H9 (cell line): Measurements from ENCODE around the gene PRUNE2. TPM values are rescaled to one million over a fixed set of nuclear protein-coding genes. Genes with fewer than 3 reads are reported as not detected.

Source experiments
- DNase-seq: peaks from one replicate; pipeline ENCODE4 v3.0.0-alpha.2; 2017
- H2AFZ ChIP-seq: one replicate; pipeline ENCODE4 v1.6.1; 2013; ENCODE audit warnings: mild to moderate bottlenecking, low read length, control low read depth, moderate library complexity
- H2AK5ac ChIP-seq: 2 replicates; pipeline ENCODE4 v1.6.1; 2013; ENCODE audit warnings: low read length, control low read depth, mixed read lengths; ENCODE audit not compliant: insufficient read length
- H2BK120ac ChIP-seq: one replicate; pipeline ENCODE4 v1.6.1; 2013; ENCODE audit warnings: low read depth, mild to moderate bottlenecking, low read length, control low read depth, inconsistent platforms; ENCODE audit not compliant: poor library complexity, severe bottlenecking
- H2BK12ac ChIP-seq: 2 replicates; pipeline ENCODE4 v1.6.1; 2013; ENCODE audit warnings: low read length, control low read depth, mixed read lengths, low read depth; ENCODE audit not compliant: insufficient read length
- H2BK15ac ChIP-seq: 2 replicates; pipeline ENCODE4 v1.6.1; 2013; ENCODE audit warnings: low read depth, low read length, control low read depth
- H2BK20ac ChIP-seq: one replicate; pipeline ENCODE4 v1.6.1; 2013; ENCODE audit warnings: low read depth, mild to moderate bottlenecking, low read length, control low read depth, inconsistent platforms; ENCODE audit not compliant: poor library complexity, severe bottlenecking
- H2BK5ac ChIP-seq: 2 replicates; pipeline ENCODE4 v1.6.1; 2013; ENCODE audit warnings: low read length, control low read depth, mixed read lengths; ENCODE audit not compliant: insufficient read length
- H3K14ac ChIP-seq: 2 replicates; pipeline ENCODE4 v1.6.1; 2013; ENCODE audit warnings: low read length, control low read depth; ENCODE audit not compliant: insufficient read depth
- H3K18ac ChIP-seq: 2 replicates; pipeline ENCODE4 v1.6.1; 2013; ENCODE audit warnings: low read depth, mild to moderate bottlenecking, mixed read lengths, low read length, control low read depth; ENCODE audit not compliant: insufficient read length
- H3K23ac ChIP-seq: 2 replicates; pipeline ENCODE4 v1.6.1; 2013; ENCODE audit warnings: low read length, control low read depth, mixed read lengths, low read depth; ENCODE audit not compliant: insufficient read length
- H3K23me2 ChIP-seq: 2 replicates; pipeline ENCODE4 v1.6.1; 2013; ENCODE audit warnings: low read depth, mild to moderate bottlenecking, mixed read lengths, low read length, control low read depth; ENCODE audit not compliant: insufficient read length, poor library complexity, severe bottlenecking
- H3K27ac ChIP-seq: 2 replicates; pipeline ENCODE4 v1.5.1; 2013; ENCODE audit warnings: low read length, control low read depth, mixed read lengths, low read depth; ENCODE audit not compliant: insufficient read length
- H3K27me3 ChIP-seq: 2 replicates; pipeline ENCODE4 v1.6.1; 2013; ENCODE audit warnings: low read length, control low read depth, inconsistent platforms; ENCODE audit not compliant: insufficient read depth
- H3K4ac ChIP-seq: 2 replicates; pipeline ENCODE4 v1.6.1; 2013; ENCODE audit warnings: low read depth, mild to moderate bottlenecking, control low read depth, inconsistent platforms, low read length, moderate library complexity
- H3K4me1 ChIP-seq: 2 replicates; pipeline ENCODE4 v1.6.1; 2013; ENCODE audit warnings: low read length, control low read depth, inconsistent platforms; ENCODE audit not compliant: insufficient read depth
- H3K4me2 ChIP-seq: 2 replicates; pipeline ENCODE4 v1.6.1; 2013; ENCODE audit warnings: low read length, control low read depth, mixed read lengths; ENCODE audit not compliant: insufficient read length, insufficient read depth
- H3K56ac ChIP-seq: 2 replicates; pipeline ENCODE4 v1.6.1; 2013; ENCODE audit warnings: low read depth, mild to moderate bottlenecking, mixed read lengths, low read length, control low read depth; ENCODE audit not compliant: insufficient read length
- H3K79me1 ChIP-seq: 2 replicates; pipeline ENCODE4 v1.6.1; 2013; ENCODE audit warnings: low read depth, mild to moderate bottlenecking, moderate library complexity, low read length, control low read depth, inconsistent platforms; ENCODE audit not compliant: insufficient read depth, poor library complexity, severe bottlenecking
- H3K79me2 ChIP-seq: 2 replicates; pipeline ENCODE4 v1.6.1; 2013; ENCODE audit warnings: low read length, control low read depth, inconsistent platforms; ENCODE audit not compliant: insufficient read depth
- H3K9ac ChIP-seq: 2 replicates; pipeline ENCODE4 v1.6.1; 2013; ENCODE audit warnings: low read length, control low read depth, mixed read lengths; ENCODE audit not compliant: insufficient read length; ENCODE audit errors: extremely low read depth
- H3K9me3 ChIP-seq: one replicate; pipeline ENCODE4 v1.6.1; 2013; ENCODE audit warnings: low read depth, low read length, inconsistent platforms; ENCODE audit not compliant: control insufficient read depth
- H3T11ph ChIP-seq: one replicate; pipeline ENCODE4 v1.6.1; 2013; ENCODE audit warnings: mild to moderate bottlenecking, low read length, control low read depth, inconsistent platforms
- H4K20me1 ChIP-seq: one replicate; pipeline ENCODE4 v1.6.1; 2013; ENCODE audit not compliant: control insufficient read depth, insufficient read length, insufficient read depth
- H4K5ac ChIP-seq: 2 replicates; pipeline ENCODE4 v1.6.1; 2013; ENCODE audit warnings: low read depth, mild to moderate bottlenecking, mixed read lengths, low read length, control low read depth; ENCODE audit not compliant: insufficient read length
- H4K8ac ChIP-seq: replicated peaks from 2 replicates; pipeline ENCODE4 v1.6.1; 2013; ENCODE audit warnings: low read length, control low read depth, mixed read lengths, low read depth; ENCODE audit not compliant: insufficient read length
- H4K91ac ChIP-seq: 2 replicates; pipeline ENCODE4 v1.6.1; 2013; ENCODE audit warnings: low read depth, mild to moderate bottlenecking, moderate library complexity, mixed read lengths, low read length, control low read depth; ENCODE audit not compliant: insufficient read length
- H3K27ac Mint-ChIP-seq, 3 experiments: 2 replicates in 2 of 3; 3 replicates in 1 of 3; pipeline ENCODE4 v1.8.0; 2020 to 2021; ENCODE audit warnings: mixed read lengths in 3 of 3, mild to moderate bottlenecking in 1 of 3, moderate library complexity in 1 of 3
- H3K27me3 Mint-ChIP-seq: 2 replicates; pipeline ENCODE4 v1.8.0; 2021; ENCODE audit warnings: low read depth, mild to moderate bottlenecking, moderate library complexity, mixed read lengths
- H3K36me3 Mint-ChIP-seq, 3 experiments: 2 replicates in 2 of 3; 3 replicates in 1 of 3; pipeline ENCODE4 v1.8.0; 2020 to 2021; ENCODE audit warnings: low read depth in 3 of 3, mixed read lengths in 3 of 3; ENCODE audit not compliant: insufficient read depth in 1 of 3
- H3K4me1 Mint-ChIP-seq, 2 experiments: 2 replicates each; pipeline ENCODE4 v1.8.0; 2020; ENCODE audit warnings: mixed read lengths in 2 of 2
- H3K4me3 Mint-ChIP-seq, 2 experiments: 2 replicates in 1 of 2; 3 replicates in 1 of 2; pipeline ENCODE4 v1.8.0; 2020 to 2021; ENCODE audit warnings: mild to moderate bottlenecking in 2 of 2, mixed read lengths in 2 of 2, moderate library complexity in 1 of 2
- H3K9me3 Mint-ChIP-seq, 2 experiments: 2 replicates in 1 of 2; 3 replicates in 1 of 2; pipeline ENCODE4 v1.8.0; 2020; ENCODE audit warnings: mild to moderate bottlenecking in 2 of 2, mixed read lengths in 2 of 2, moderate library complexity in 1 of 2
- WGBS: extraction: QIAGEN DNeasy Blood & Tissue Kit; methylation state at CpG from one replicate; pipeline ENCODE4 v1.1.7; 2013; ENCODE audit warnings: missing lambda C conversion rate, low lambda C conversion rate, mixed read lengths; ENCODE audit not compliant: insufficient read length; ENCODE audit errors: extremely low coverage; 5-methylcytosine and 5-hydroxymethylcytosine counted together
- total RNA-seq: library from RNA; stranded (reverse); gene quantifications from 2 replicates; pipeline ENCODE4 v1.2.1, GENCODE V29; 2021
- TF ChIP-seq, protein P1 (sequence below): fragments of 200-600 bp; sonication (generic); conservative IDR thresholded peaks from 3 replicates; pipeline ENCODE4 v1.8.0; 2021; ENCODE audit warnings: antibody characterized with exemption, mild to moderate bottlenecking

The PRUNE2 gene
- total RNA-seq, 1 experiment from 2014 or later = 12.1 TPM

DNA sequence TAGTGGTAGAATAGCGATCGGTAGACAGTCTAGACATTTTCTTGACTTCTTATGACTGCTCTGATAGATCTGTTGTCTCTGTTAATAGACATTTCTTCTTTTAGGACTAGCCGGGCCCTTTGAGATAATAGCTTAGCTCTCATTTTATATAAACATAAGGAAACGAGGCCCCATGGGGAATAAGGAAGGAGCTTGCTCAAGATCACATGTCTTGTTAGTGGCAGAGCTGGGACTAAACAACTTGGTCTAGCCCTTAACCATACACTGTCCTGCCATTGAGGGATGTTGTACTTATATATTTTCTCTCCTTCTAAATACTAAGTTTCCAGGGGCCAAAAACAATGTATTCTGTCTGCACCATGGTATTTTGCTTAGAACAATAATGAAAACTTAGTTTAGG lies 306.9 kb downstream of the PRUNE2 start:
- no peaks in the 10 kb centered on the region for H3K79me2 ChIP-seq
- Mint-ChIP-seq H3K4me1 (peaks cover 33 to 39% of the 10 kb centered on the region in 2 experiments), H3K9me3 (no peaks in the 10 kb centered on the region; a peak in 1 of 5 replicates), H3K27me3 (no peaks in the 10 kb centered on the region; the same call in 1 of the 2 replicates), H3K27ac (no peak overlapping the region), H3K36me3 (peaks cover 0 to 1% (median 0%) of the 10 kb centered on the region in 3 experiments; a peak in 2 of 7 replicates), H3K4me3 (no peak overlapping the region)
- H3K27ac ChIP-seq = no peak overlapping the region
- H2BK120ac ChIP-seq = no peak overlapping the region
- no peak overlapping the region for H3K9ac ChIP-seq
- H3K9me3 ChIP-seq = no peaks in the 10 kb centered on the region
- H3K4me1 ChIP-seq = peaks cover 5% of the 10 kb centered on the region; the same call in 1 of the 2 replicates
- DNase-seq = no peak
- H2BK12ac ChIP-seq = no peak overlapping the region
- H4K91ac ChIP-seq = no peak overlapping the region
- no CpG with 5 or more reads among the region's 4 CpGs for WGBS
- H2BK5ac ChIP-seq = no peak overlapping the region
- H3K23me2 ChIP-seq = no peaks in the 10 kb centered on the region
- H3K23ac ChIP-seq = no peak overlapping the region
- H2BK20ac ChIP-seq = no peak overlapping the region
- no peak overlapping the region for H3K4ac ChIP-seq
- no peak overlapping the region for H2AK5ac ChIP-seq
- no peaks in the 10 kb centered on the region for H3K27me3 ChIP-seq
- no peak overlapping the region for H3K14ac ChIP-seq
- no peak overlapping the region for H2BK15ac ChIP-seq
- H2AFZ ChIP-seq = no peak overlapping the region
- TF ChIP-seq, protein P1, sequence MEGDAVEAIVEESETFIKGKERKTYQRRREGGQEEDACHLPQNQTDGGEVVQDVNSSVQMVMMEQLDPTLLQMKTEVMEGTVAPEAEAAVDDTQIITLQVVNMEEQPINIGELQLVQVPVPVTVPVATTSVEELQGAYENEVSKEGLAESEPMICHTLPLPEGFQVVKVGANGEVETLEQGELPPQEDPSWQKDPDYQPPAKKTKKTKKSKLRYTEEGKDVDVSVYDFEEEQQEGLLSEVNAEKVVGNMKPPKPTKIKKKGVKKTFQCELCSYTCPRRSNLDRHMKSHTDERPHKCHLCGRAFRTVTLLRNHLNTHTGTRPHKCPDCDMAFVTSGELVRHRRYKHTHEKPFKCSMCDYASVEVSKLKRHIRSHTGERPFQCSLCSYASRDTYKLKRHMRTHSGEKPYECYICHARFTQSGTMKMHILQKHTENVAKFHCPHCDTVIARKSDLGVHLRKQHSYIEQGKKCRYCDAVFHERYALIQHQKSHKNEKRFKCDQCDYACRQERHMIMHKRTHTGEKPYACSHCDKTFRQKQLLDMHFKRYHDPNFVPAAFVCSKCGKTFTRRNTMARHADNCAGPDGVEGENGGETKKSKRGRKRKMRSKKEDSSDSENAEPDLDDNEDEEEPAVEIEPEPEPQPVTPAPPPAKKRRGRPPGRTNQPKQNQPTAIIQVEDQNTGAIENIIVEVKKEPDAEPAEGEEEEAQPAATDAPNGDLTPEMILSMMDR = no peak
- no peak overlapping the region for H3K18ac ChIP-seq
- no peak overlapping the region for H3K4me2 ChIP-seq
- no peak overlapping the region for H3T11ph ChIP-seq
- no peak overlapping the region for H4K5ac ChIP-seq
- no peak overlapping the region for H3K56ac ChIP-seq
- H4K20me1 ChIP-seq = no peaks in the 10 kb centered on the region
- no peak overlapping the region for H4K8ac ChIP-seq
- no peaks in the 10 kb centered on the region for H3K79me1 ChIP-seq
